ENCODE results near the gene STAP2. TPM values are rescaled to one million over a fixed set of nuclear protein-coding genes. Genes with fewer than 3 reads are reported as not detected.

The STAP2 gene
- total RNA-seq, 4 donors from 2014 or later = 4.6 to 18.8 (median 7.7) TPM

- TF ChIP-seq CTCF (IDR thresholded peaks at IDR 0.05) = no peak
- no peak for ATAC-seq (ENCODE audit: low FRiP score)
- DNase-seq (ENCODE audit: low spot score) = no peak
Observed at GRCh38 chr19:4376991-4377781, 38.6 kb upstream of the STAP2 start.

- no peak for DNase-seq (ENCODE audit: low spot score)
Observed at GRCh38 chr19:4376671-4376990, 38.0 kb upstream of the STAP2 start.

GRCh38 chr19:4376028-4376670 lies 37.5 kb upstream of the STAP2 start:
- ATAC-seq (ENCODE audit: low FRiP score) = no peak
- TF ChIP-seq CTCF (IDR thresholded peaks at IDR 0.05) = no peak
- DNase-seq (ENCODE audit: low spot score) = no peak

More at GRCh38 chr19:4376671-4376990, 38.0 kb upstream of the STAP2 start:
- no peak for ATAC-seq (ENCODE audit: low FRiP score)
- TF ChIP-seq CTCF (IDR thresholded peaks at IDR 0.05) = no peak

GRCh38 chr19:4375164-4376027 lies 36.8 kb upstream of the STAP2 start:
- no peak for TF ChIP-seq CTCF (IDR thresholded peaks at IDR 0.05)
- DNase-seq (ENCODE audit: low spot score) (no peak), ATAC-seq (ENCODE audit: low FRiP score) (no peak)

GRCh38 chr19:4374498-4375163 lies 36.0 kb upstream of the STAP2 start:
- peak; percentile 74 for ATAC-seq (ENCODE audit: low FRiP score)
- no peak for TF ChIP-seq CTCF (IDR thresholded peaks at IDR 0.05)

GRCh38 chr19:4373601-4374497 lies 35.2 kb upstream of the STAP2 start:
- DNase-seq (ENCODE audit: low spot score) (no peak), ATAC-seq (ENCODE audit: low FRiP score) (peak; percentile 1)
- no peak for TF ChIP-seq CTCF (IDR thresholded peaks at IDR 0.05)

More at GRCh38 chr19:4374498-4375163, 36.0 kb upstream of the STAP2 start:
- DNase-seq (ENCODE audit: low spot score) = peak; percentile 49
